ENCODE results near the gene C14orf132. TPM values are rescaled to one million over a fixed set of nuclear protein-coding genes. Genes with fewer than 3 reads are reported as not detected.

Gene C14orf132
- total RNA-seq, 1 donor from 2014 or later = 8.0 TPM

GRCh38 chr14:96129128-96129736 lies 90.1 kb downstream of the C14orf132 start:
- peaks cover 6% of the 10 kb centered on the region for H3K27me3 ChIP-seq (ENCODE audit: insufficient read depth, low read length)
- Mint-ChIP-seq H3K9me3 (ENCODE audit: unreplicated experiment) (peaks cover 3% of the 10 kb centered on the region), H3K4me3 (ENCODE audit: unreplicated experiment) (no peak overlapping the region), H3K27ac (ENCODE audit: unreplicated experiment) (no peak overlapping the region), H3K36me3 (ENCODE audit: low read depth, unreplicated experiment) (no peaks in the 10 kb centered on the region), H3K27me3 (ENCODE audit: low read depth, unreplicated experiment) (peaks cover 29% of the 10 kb centered on the region), H3K4me1 (ENCODE audit: low read depth, unreplicated experiment) (no peaks in the 10 kb centered on the region)
- peaks cover 4% of the 10 kb centered on the region for H3K9me3 ChIP-seq (ENCODE audit: insufficient read depth, low read depth, low read length)
- FAIRE-seq = peak; percentile 52
- no peak overlapping the region for H3K4me3 ChIP-seq (ENCODE audit: insufficient read depth, low read depth, low read length)
- no peak for TF ChIP-seq EZH2 (IDR thresholded peaks at IDR 0.05; ENCODE audit: insufficient read depth, low read length)
- TF ChIP-seq CTCF (IDR thresholded peaks at IDR 0.05; ENCODE audit: insufficient read depth, low read depth, low read length) = no peak
- no peak overlapping the region for H3K9ac ChIP-seq (ENCODE audit: low read length)
- H3K4me2 ChIP-seq (ENCODE audit: low read length) = no peak overlapping the region
- H3K36me3 ChIP-seq (ENCODE audit: insufficient read depth, low read length) = no peaks in the 10 kb centered on the region
- H3K4me1 ChIP-seq (ENCODE audit: insufficient read depth, low read length) = no peaks in the 10 kb centered on the region
- no peak for DNase-seq (ENCODE audit: low read depth)
- no peak overlapping the region for H3K27ac ChIP-seq (ENCODE audit: low read depth, low read length)
- no peaks in the 10 kb centered on the region for H4K20me1 ChIP-seq (ENCODE audit: insufficient read depth, low read length)
- H3K79me2 ChIP-seq (ENCODE audit: insufficient read depth, low read length) = no peaks in the 10 kb centered on the region
- no peak overlapping the region for H2AFZ ChIP-seq (ENCODE audit: low read depth, low read length)

GRCh38 chr14:96130391-96130790 lies 91.2 kb downstream of the C14orf132 start:
- Mint-ChIP-seq H3K36me3 (ENCODE audit: low read depth, unreplicated experiment) (no peaks in the 10 kb centered on the region), H3K4me1 (ENCODE audit: low read depth, unreplicated experiment) (no peaks in the 10 kb centered on the region), H3K27me3 (ENCODE audit: low read depth, unreplicated experiment) (peaks cover 29% of the 10 kb centered on the region), H3K4me3 (ENCODE audit: unreplicated experiment) (no peak overlapping the region), H3K27ac (ENCODE audit: unreplicated experiment) (no peak overlapping the region), H3K9me3 (ENCODE audit: unreplicated experiment) (peaks cover 3% of the 10 kb centered on the region)
- H3K36me3 ChIP-seq (ENCODE audit: insufficient read depth, low read length) = no peaks in the 10 kb centered on the region
- peaks cover 6% of the 10 kb centered on the region for H3K27me3 ChIP-seq (ENCODE audit: insufficient read depth, low read length)
- H4K20me1 ChIP-seq (ENCODE audit: insufficient read depth, low read length) = no peaks in the 10 kb centered on the region
- no peak overlapping the region for H3K4me3 ChIP-seq (ENCODE audit: insufficient read depth, low read depth, low read length)
- no peaks in the 10 kb centered on the region for H3K79me2 ChIP-seq (ENCODE audit: insufficient read depth, low read length)
- no peak for TF ChIP-seq CTCF (IDR thresholded peaks at IDR 0.05; ENCODE audit: insufficient read depth, low read depth, low read length)
- no peak for TF ChIP-seq EZH2 (IDR thresholded peaks at IDR 0.05; ENCODE audit: insufficient read depth, low read length)
- H2AFZ ChIP-seq (ENCODE audit: low read depth, low read length) = no peak overlapping the region
- FAIRE-seq = no peak
- DNase-seq (ENCODE audit: low read depth) = no peak
- H3K4me2 ChIP-seq (ENCODE audit: low read length) = no peak overlapping the region
- H3K9me3 ChIP-seq (ENCODE audit: insufficient read depth, low read depth, low read length) = peaks cover 4% of the 10 kb centered on the region
- no peak overlapping the region for H3K27ac ChIP-seq (ENCODE audit: low read depth, low read length)
- H3K4me1 ChIP-seq (ENCODE audit: insufficient read depth, low read length) = no peaks in the 10 kb centered on the region
- no peak overlapping the region for H3K9ac ChIP-seq (ENCODE audit: low read length)

GRCh38 chr14:96130854-96131253 lies 91.7 kb downstream of the C14orf132 start:
- no peak overlapping the region for H3K4me3 ChIP-seq (ENCODE audit: insufficient read depth, low read depth, low read length)
- H3K36me3 ChIP-seq (ENCODE audit: insufficient read depth, low read length) = no peaks in the 10 kb centered on the region
- no peak overlapping the region for H3K9ac ChIP-seq (ENCODE audit: low read length)
- H3K4me3 Mint-ChIP-seq (ENCODE audit: unreplicated experiment) = no peak overlapping the region
- H3K36me3 Mint-ChIP-seq (ENCODE audit: low read depth, unreplicated experiment) = no peaks in the 10 kb centered on the region
- no peak overlapping the region for H3K4me2 ChIP-seq (ENCODE audit: low read length)
- H3K9me3 ChIP-seq (ENCODE audit: insufficient read depth, low read depth, low read length) = peaks cover 4% of the 10 kb centered on the region
- H3K9me3 Mint-ChIP-seq (ENCODE audit: unreplicated experiment) = peaks cover 3% of the 10 kb centered on the region
- H3K4me1 ChIP-seq (ENCODE audit: insufficient read depth, low read length) = no peaks in the 10 kb centered on the region
- no peaks in the 10 kb centered on the region for H3K4me1 Mint-ChIP-seq (ENCODE audit: low read depth, unreplicated experiment)
- H3K27ac ChIP-seq (ENCODE audit: low read depth, low read length) = no peak overlapping the region
- H3K27me3 ChIP-seq (ENCODE audit: insufficient read depth, low read length) = peaks cover 6% of the 10 kb centered on the region
- DNase-seq (ENCODE audit: low read depth) (peak; percentile 54), FAIRE-seq (no peak)
- no peak overlapping the region for H3K27ac Mint-ChIP-seq (ENCODE audit: unreplicated experiment)
- no peak overlapping the region for H2AFZ ChIP-seq (ENCODE audit: low read depth, low read length)
- H4K20me1 ChIP-seq (ENCODE audit: insufficient read depth, low read length) = no peaks in the 10 kb centered on the region
- H3K79me2 ChIP-seq (ENCODE audit: insufficient read depth, low read length) = no peaks in the 10 kb centered on the region
- peaks cover 29% of the 10 kb centered on the region for H3K27me3 Mint-ChIP-seq (ENCODE audit: low read depth, unreplicated experiment)
- TF ChIP-seq CTCF (IDR thresholded peaks at IDR 0.05; ENCODE audit: insufficient read depth, low read depth, low read length) = no peak
- TF ChIP-seq EZH2 (IDR thresholded peaks at IDR 0.05; ENCODE audit: insufficient read depth, low read length) = no peak

Data from astrocyte (in vitro differentiated cells and primary cell).